A673 (cell line): ENCODE measurements around the gene GAPDH.

Experiments
- EZH2 ChIP-seq: fragments of 200-600 bp; sonication (generic); IDR thresholded peaks from 2 replicates; pipeline ENCODE4 v1.6.1; 2017; ENCODE audit warnings: borderline replicate concordance, low read depth, mild to moderate bottlenecking, mixed read lengths, antibody characterized with exemption, low read length; ENCODE audit not compliant: poor library complexity, severe bottlenecking
- TF ChIP-seq, protein P1 (sequence below): fragments of 300-800, 200-600 bp; sonication (generic); conservative IDR thresholded peaks from 2 replicates; pipeline ENCODE4 v1.5.1; 2017; ENCODE audit warnings: low read depth, mild to moderate bottlenecking, antibody characterized with exemption, low read length, moderate library complexity, mixed read lengths

DNA sequence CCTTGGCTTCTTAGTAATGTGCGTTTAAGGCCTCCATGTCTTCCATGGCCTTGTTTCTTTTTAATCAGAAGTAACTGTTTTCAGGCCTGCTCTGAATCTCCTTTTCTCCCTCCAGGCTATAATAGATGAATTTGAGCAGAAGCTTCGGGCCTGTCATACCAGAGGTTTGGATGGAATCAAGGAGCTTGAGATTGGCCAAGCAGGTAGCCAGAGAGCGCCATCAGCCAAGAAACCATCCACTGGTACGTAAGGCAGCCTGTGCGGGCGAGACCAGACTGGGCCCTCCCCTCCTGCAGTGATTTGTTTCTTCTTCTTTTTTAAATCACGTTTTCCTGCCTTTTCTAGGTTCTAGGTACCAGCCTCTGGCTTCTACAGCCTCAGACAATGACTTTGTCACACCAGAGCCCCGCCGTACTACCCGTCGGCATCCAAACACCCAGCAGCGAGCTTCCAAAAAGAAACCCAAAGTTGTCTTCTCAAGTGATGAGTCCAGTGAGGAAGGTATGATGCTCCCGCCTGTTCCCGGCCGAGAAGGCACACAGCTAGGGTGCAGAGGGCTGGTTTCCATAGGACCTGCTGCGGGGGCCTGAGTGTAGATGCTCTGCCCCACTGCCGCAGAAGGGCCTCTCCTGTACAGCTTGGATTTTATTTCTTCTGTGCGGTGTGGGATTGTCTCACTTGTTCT is 3.6 kb upstream of the GAPDH start:
- no peak for TF ChIP-seq EZH2
- TF ChIP-seq, protein P1, sequence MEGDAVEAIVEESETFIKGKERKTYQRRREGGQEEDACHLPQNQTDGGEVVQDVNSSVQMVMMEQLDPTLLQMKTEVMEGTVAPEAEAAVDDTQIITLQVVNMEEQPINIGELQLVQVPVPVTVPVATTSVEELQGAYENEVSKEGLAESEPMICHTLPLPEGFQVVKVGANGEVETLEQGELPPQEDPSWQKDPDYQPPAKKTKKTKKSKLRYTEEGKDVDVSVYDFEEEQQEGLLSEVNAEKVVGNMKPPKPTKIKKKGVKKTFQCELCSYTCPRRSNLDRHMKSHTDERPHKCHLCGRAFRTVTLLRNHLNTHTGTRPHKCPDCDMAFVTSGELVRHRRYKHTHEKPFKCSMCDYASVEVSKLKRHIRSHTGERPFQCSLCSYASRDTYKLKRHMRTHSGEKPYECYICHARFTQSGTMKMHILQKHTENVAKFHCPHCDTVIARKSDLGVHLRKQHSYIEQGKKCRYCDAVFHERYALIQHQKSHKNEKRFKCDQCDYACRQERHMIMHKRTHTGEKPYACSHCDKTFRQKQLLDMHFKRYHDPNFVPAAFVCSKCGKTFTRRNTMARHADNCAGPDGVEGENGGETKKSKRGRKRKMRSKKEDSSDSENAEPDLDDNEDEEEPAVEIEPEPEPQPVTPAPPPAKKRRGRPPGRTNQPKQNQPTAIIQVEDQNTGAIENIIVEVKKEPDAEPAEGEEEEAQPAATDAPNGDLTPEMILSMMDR, result no peak
